HEK293 (cell line): ENCODE measurements around the gene UBALD1.

Experiments used
- CTCF ChIA-PET: fragments of 350-600 bp; formaldehyde crosslinking; extraction: SDS; loops from one replicate; lab custom pipeline; 2021; ENCODE audit warnings: antibody characterized with exemption; lab: Yijun Ruan, JAX
- POLR2A ChIA-PET: fragments of 300-600 bp; formaldehyde crosslinking; extraction: SDS; loops from one replicate; lab custom pipeline; 2020; ENCODE audit warnings: antibody characterized with exemption, inconsistent platforms; lab: Yijun Ruan, JAX
- H3K27ac ChIP-seq: fragments of 200-500 bp; sonication (Bioruptor generic); 2 replicates; pipeline ENCODE4 v1.5.1; 2014; ENCODE audit warnings: low read depth, low read length, control low read depth, inconsistent platforms; ENCODE audit errors: extremely low read depth
- H3K36me3 ChIP-seq, 2 experiments: fragments of 200-500 bp in 1 of 2; sonication (Bioruptor generic) in 1 of 2; 1 replicate in 1 of 2; 2 replicates in 1 of 2; pipeline ENCODE4 v1.5.1; 2014 to 2017; ENCODE audit warnings: inconsistent platforms in 2 of 2, low read length in 2 of 2; ENCODE audit not compliant: control insufficient read depth in 2 of 2, insufficient read depth in 1 of 2
- H3K4me1 ChIP-seq: fragments of 200-500 bp; sonication (Bioruptor generic); 2 replicates; pipeline ENCODE4 v1.5.1; 2014; ENCODE audit warnings: mild to moderate bottlenecking, low read length, inconsistent platforms; ENCODE audit not compliant: control insufficient read depth, insufficient read depth
- H3K4me3 ChIP-seq: 2 replicates; pipeline ENCODE4 v1.5.1; 2011; ENCODE audit warnings: low read depth, mild to moderate bottlenecking, control low read depth, low read length, moderate library complexity
- H3K9me3 ChIP-seq: fragments of 200-500 bp; sonication (Bioruptor generic); 2 replicates; pipeline ENCODE4 v1.5.1; 2014; ENCODE audit warnings: low read depth, low read length, inconsistent platforms; ENCODE audit not compliant: control insufficient read depth, insufficient read depth
- KLF10 ChIP-seq: fragments of 450-650 bp; IDR thresholded peaks from 2 replicates; pipeline ENCODE4 v1.5.1; 2018; ENCODE audit warnings: missing biosample characterization, mild to moderate bottlenecking, missing genetic modification characterization
- KLF16 ChIP-seq: fragments of 450-650 bp; formaldehyde crosslinking; IDR thresholded peaks from 2 replicates; pipeline ENCODE4 v1.5.1; 2017; ENCODE audit warnings: missing biosample characterization, missing genetic modification characterization
- MEIS1 ChIP-seq: sonication (generic); formaldehyde crosslinking; IDR thresholded peaks from 2 replicates; pipeline ENCODE4 v1.8.1; 2022; ENCODE audit warnings: missing genetic modification reagents, mild to moderate bottlenecking, borderline replicate concordance
- MZF1 ChIP-seq: fragments of 450-650 bp; formaldehyde crosslinking; IDR thresholded peaks from 2 replicates; pipeline ENCODE4 v1.5.1; 2017; ENCODE audit warnings: missing biosample characterization, missing genetic modification characterization, borderline replicate concordance
- SALL2 ChIP-seq: fragments of 450-650 bp; formaldehyde crosslinking; IDR thresholded peaks from 2 replicates; pipeline ENCODE4 v1.5.0; 2017; ENCODE audit warnings: missing biosample characterization, mild to moderate bottlenecking, missing genetic modification characterization, borderline replicate concordance
- TRIM28 ChIP-seq: IDR thresholded peaks from 2 replicates; pipeline ENCODE4 v1.6.1; 2011; ENCODE audit warnings: low read length, control low read depth, borderline replicate concordance
- ZFP41 ChIP-seq: fragments of 450-650 bp; formaldehyde crosslinking; IDR thresholded peaks from 2 replicates; pipeline ENCODE4 v1.5.1; 2016; ENCODE audit warnings: missing biosample characterization, missing genetic modification characterization, borderline replicate concordance
- ZNF10 ChIP-seq: fragments of 450-650 bp; formaldehyde crosslinking; IDR thresholded peaks from 2 replicates; pipeline ENCODE4 v1.5.1; 2017; ENCODE audit warnings: missing biosample characterization, missing genetic modification characterization
- ZNF133 ChIP-seq: fragments of 450-650 bp; formaldehyde crosslinking; IDR thresholded peaks from 2 replicates; pipeline ENCODE4 v1.5.1; 2016; ENCODE audit warnings: missing biosample characterization, missing genetic modification characterization
- ZNF184 ChIP-seq: fragments of 450-650 bp; IDR thresholded peaks from 2 replicates; pipeline ENCODE4 v1.5.1; 2018; ENCODE audit warnings: missing biosample characterization, mild to moderate bottlenecking, missing genetic modification characterization
- ZNF223 ChIP-seq: fragments of 450-650 bp; formaldehyde crosslinking; IDR thresholded peaks from 2 replicates; pipeline ENCODE4 v1.5.1; 2016; ENCODE audit warnings: missing biosample characterization, missing genetic modification characterization
- ZNF404 ChIP-seq: fragments of 450-650 bp; formaldehyde crosslinking; IDR thresholded peaks from 2 replicates; pipeline ENCODE4 v1.5.1; 2017; ENCODE audit warnings: missing biosample characterization, missing genetic modification characterization
- ZNF423 ChIP-seq: fragments of 450-650 bp; formaldehyde crosslinking; IDR thresholded peaks from 2 replicates; pipeline ENCODE4 v1.5.1; 2016; ENCODE audit warnings: missing biosample characterization, missing genetic modification characterization
- ZNF529 ChIP-seq: fragments of 450-650 bp; formaldehyde crosslinking; IDR thresholded peaks from 2 replicates; pipeline ENCODE4 v1.5.1; 2017; ENCODE audit warnings: missing genetic modification characterization, missing biosample characterization; ENCODE audit not compliant: insufficient replicate concordance
- ZNF560 ChIP-seq: fragments of 450-650 bp; formaldehyde crosslinking; IDR thresholded peaks from 2 replicates; pipeline ENCODE4 v1.5.1; 2017; ENCODE audit warnings: missing biosample characterization, missing genetic modification characterization, borderline replicate concordance
- ZNF654 ChIP-seq: fragments of 450-650 bp; formaldehyde crosslinking; IDR thresholded peaks from 2 replicates; pipeline ENCODE4 v1.5.1; 2016; ENCODE audit warnings: low read depth, missing biosample characterization, missing genetic modification characterization
- ZNF658 ChIP-seq: fragments of 450-650 bp; formaldehyde crosslinking; IDR thresholded peaks from 2 replicates; pipeline ENCODE4; 2016; ENCODE audit warnings: missing biosample characterization, missing genetic modification characterization
- TF ChIP-seq, protein P1 (sequence below): fragments of 450-650 bp; formaldehyde crosslinking; IDR thresholded peaks from 2 replicates; pipeline ENCODE4 v1.5.1; 2016; ENCODE audit warnings: missing biosample characterization, missing genetic modification characterization
- TF ChIP-seq, protein P2 (sequence below): fragments of 450-650 bp; formaldehyde crosslinking; IDR thresholded peaks from 2 replicates; pipeline ENCODE4 v1.5.1; 2016; ENCODE audit warnings: missing biosample characterization, missing genetic modification characterization
- TF ChIP-seq, protein P3 (sequence below): fragments of 450-650 bp; formaldehyde crosslinking; IDR thresholded peaks from 2 replicates; pipeline ENCODE4 v1.5.1; 2016; ENCODE audit warnings: missing biosample characterization, missing genetic modification characterization
- TF ChIP-seq, protein P4 (sequence below): fragments of 450-650 bp; formaldehyde crosslinking; IDR thresholded peaks from 2 replicates; pipeline ENCODE4 v1.5.1; 2016; ENCODE audit warnings: missing biosample characterization, missing genetic modification characterization, borderline replicate concordance
- TF ChIP-seq, protein P5 (sequence below): fragments of 450-650 bp; formaldehyde crosslinking; IDR thresholded peaks from 2 replicates; pipeline ENCODE4 v1.5.1; 2016; ENCODE audit warnings: missing biosample characterization, missing genetic modification characterization

The UBALD1 gene

DNA sequence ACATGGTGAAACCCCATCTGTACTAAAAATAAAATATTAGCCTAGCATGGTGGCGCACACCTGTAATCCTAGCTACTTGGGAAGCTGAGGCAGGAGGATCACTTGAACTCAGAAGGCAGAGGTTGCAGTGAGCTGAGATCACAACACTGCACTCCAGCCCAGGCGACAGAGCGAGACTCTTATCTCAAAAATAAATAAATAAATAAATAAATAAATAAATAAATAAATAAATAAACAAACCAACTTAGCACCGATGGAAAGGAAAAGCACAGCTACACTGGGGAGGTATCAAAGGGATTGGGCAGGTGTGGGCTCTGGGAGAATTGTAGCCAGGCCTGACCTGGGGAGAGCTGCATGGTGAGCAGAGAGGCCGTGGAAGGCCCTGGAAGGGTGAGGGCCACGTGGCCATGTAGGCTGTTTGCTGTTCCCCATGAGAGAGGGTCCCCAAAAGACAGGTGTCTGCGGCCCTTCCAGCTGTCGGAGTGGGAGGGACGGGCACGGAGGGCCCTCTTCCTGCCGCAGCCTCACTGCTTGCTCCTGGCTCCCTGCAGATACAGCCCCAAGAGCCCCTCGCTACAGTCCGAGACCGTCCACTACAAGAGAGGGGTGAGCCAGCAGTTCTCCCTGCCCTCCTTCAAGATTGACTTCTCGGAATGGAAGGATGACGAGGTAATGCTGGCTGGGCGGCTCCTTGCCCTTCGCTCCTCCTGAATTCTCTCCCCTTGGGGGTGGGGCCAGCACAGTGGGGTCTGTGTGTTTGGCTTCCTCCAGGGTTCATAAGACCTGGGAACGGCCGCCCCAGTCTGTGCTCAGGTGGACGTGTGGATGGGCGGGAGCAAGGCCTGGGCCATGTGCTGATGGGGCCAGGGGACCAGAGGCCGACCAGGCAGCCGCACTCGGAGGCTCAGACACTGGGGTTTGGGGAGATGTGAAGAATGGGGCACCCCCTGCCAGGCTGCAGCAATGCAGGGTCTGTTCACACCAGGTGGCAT, 42.3 kb upstream of the UBALD1 start (continued):
- TF ChIP-seq, protein P1, sequence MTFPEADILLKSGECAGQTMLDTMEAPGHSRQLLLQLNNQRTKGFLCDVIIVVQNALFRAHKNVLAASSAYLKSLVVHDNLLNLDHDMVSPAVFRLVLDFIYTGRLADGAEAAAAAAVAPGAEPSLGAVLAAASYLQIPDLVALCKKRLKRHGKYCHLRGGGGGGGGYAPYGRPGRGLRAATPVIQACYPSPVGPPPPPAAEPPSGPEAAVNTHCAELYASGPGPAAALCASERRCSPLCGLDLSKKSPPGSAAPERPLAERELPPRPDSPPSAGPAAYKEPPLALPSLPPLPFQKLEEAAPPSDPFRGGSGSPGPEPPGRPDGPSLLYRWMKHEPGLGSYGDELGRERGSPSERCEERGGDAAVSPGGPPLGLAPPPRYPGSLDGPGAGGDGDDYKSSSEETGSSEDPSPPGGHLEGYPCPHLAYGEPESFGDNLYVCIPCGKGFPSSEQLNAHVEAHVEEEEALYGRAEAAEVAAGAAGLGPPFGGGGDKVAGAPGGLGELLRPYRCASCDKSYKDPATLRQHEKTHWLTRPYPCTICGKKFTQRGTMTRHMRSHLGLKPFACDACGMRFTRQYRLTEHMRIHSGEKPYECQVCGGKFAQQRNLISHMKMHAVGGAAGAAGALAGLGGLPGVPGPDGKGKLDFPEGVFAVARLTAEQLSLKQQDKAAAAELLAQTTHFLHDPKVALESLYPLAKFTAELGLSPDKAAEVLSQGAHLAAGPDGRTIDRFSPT (tag by site-specific recombination), result no peak
- TF ChIP-seq ZNF404 (tag by site-specific recombination) (no peak), ZFP41 (no peak), ZNF560 (tag by site-specific recombination) (0 out of 2 replicates have a peak, but pooled peaks have one; percentile 55), ZNF184 (no peak)
- TF ChIP-seq, all 188 proteins: peak for 12

DNA sequence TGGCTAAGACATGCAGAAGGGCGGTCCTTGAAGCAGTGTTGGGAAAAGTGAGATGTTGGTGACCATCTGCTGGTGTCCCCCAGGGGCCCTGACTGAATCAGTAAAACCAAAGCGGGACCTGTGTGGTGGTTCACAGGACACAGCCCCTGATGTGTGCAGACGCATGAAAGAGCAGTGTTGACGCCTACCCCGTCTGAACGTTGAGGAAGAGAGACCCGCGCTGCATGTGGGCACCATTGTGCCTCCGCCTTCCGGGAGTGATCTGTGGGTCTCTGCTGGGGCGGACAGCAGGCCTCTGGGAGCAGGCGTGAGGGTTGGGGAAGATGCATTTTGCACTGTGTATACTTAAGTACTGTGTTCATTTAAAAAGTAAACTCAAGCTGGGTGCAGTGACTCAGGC, 41.5 kb upstream of the UBALD1 start:
- ChIA-PET POLR2A (no interaction called here), CTCF (no interaction called here)
- H3K27ac ChIP-seq, result no peak overlapping the region
- peaks cover 4 to 82% of the 10 kb centered on the region in 2 experiments; a peak in 2 of 3 replicates for H3K36me3 ChIP-seq
- no peaks in the 10 kb centered on the region for H3K9me3 ChIP-seq
- H3K4me3 ChIP-seq, result no peak overlapping the region
- TF ChIP-seq MZF1 (tag by site-specific recombination) (no peak), ZNF423 (tag by site-specific recombination) (no peak), ZNF10 (tag by site-specific recombination) (no peak), KLF16 (tag by site-specific recombination) (no peak), ZNF560 (tag by site-specific recombination) (no peak), ZFP41 (no peak), ZNF654 (tag by site-specific recombination) (no peak), ZNF223 (tag by site-specific recombination) (no peak), MEIS1 (CRISPR knock-in tag) (no peak), SALL2 (no peak), ZNF133 (tag by site-specific recombination) (no peak), ZNF529 (tag by site-specific recombination) (no peak), KLF10 (tag by site-specific recombination) (no peak), TRIM28 (no peak), ZNF658 (tag by site-specific recombination) (no peak)
- TF ChIP-seq, protein P2, sequence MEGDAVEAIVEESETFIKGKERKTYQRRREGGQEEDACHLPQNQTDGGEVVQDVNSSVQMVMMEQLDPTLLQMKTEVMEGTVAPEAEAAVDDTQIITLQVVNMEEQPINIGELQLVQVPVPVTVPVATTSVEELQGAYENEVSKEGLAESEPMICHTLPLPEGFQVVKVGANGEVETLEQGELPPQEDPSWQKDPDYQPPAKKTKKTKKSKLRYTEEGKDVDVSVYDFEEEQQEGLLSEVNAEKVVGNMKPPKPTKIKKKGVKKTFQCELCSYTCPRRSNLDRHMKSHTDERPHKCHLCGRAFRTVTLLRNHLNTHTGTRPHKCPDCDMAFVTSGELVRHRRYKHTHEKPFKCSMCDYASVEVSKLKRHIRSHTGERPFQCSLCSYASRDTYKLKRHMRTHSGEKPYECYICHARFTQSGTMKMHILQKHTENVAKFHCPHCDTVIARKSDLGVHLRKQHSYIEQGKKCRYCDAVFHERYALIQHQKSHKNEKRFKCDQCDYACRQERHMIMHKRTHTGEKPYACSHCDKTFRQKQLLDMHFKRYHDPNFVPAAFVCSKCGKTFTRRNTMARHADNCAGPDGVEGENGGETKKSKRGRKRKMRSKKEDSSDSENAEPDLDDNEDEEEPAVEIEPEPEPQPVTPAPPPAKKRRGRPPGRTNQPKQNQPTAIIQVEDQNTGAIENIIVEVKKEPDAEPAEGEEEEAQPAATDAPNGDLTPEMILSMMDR (tag by site-specific recombination), result no peak
- TF ChIP-seq, protein P3, sequence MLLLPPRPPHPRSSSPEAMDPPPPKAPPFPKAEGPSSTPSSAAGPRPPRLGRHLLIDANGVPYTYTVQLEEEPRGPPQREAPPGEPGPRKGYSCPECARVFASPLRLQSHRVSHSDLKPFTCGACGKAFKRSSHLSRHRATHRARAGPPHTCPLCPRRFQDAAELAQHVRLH (tag by site-specific recombination), result no peak
- TF ChIP-seq, protein P4, sequence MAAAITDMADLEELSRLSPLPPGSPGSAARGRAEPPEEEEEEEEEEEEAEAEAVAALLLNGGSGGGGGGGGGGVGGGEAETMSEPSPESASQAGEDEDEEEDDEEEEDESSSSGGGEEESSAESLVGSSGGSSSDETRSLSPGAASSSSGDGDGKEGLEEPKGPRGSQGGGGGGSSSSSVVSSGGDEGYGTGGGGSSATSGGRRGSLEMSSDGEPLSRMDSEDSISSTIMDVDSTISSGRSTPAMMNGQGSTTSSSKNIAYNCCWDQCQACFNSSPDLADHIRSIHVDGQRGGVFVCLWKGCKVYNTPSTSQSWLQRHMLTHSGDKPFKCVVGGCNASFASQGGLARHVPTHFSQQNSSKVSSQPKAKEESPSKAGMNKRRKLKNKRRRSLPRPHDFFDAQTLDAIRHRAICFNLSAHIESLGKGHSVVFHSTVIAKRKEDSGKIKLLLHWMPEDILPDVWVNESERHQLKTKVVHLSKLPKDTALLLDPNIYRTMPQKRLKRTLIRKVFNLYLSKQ, result no peak
- TF ChIP-seq, protein P5, sequence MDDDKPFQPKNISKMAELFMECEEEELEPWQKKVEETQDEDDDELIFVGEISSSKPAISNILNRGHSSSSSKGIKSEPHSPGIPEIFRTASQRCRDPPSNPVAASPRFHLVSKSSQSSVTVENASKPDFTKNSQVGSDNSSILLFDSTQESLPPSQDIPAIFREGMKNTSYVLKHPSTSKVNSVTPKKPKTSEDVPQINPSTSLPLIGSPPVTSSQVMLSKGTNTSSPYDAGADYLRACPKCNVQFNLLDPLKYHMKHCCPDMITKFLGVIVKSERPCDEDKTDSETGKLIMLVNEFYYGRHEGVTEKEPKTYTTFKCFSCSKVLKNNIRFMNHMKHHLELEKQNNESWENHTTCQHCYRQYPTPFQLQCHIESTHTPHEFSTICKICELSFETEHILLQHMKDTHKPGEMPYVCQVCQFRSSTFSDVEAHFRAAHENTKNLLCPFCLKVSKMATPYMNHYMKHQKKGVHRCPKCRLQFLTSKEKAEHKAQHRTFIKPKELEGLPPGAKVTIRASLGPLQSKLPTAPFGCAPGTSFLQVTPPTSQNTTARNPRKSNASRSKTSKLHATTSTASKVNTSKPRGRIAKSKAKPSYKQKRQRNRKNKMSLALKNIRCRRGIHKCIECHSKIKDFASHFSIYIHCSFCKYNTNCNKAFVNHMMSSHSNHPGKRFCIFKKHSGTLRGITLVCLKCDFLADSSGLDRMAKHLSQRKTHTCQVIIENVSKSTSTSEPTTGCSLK (tag by site-specific recombination), result no peak
- H3K4me1 ChIP-seq, result no peaks in the 10 kb centered on the region
